DOHH2 (cell line): Measurements from ENCODE around the gene EIF1AD.

Experiments used
- H3F3A ChIP-seq: fragments of 200-600 bp; sonication (generic), shearing (Covaris generic); 2 replicates; pipeline ENCODE4 v1.6.0; 2016; ENCODE audit warnings: antibody characterized with exemption, mild to moderate bottlenecking; ENCODE audit not compliant: control insufficient read depth, insufficient read depth
- H3K27ac ChIP-seq: fragments of 200-600 bp; sonication (generic); 2 replicates; pipeline ENCODE4 v1.5.1; 2014; ENCODE audit warnings: low read depth, mild to moderate bottlenecking, low read length, moderate library complexity
- H3K27me3 ChIP-seq: fragments of 200-600 bp; sonication (generic); 2 replicates; pipeline ENCODE4 v1.6.1; 2014; ENCODE audit warnings: mild to moderate bottlenecking, low read length, mixed read lengths; ENCODE audit not compliant: control insufficient read depth
- H3K36me3 ChIP-seq: fragments of 200-600 bp; sonication (generic); 2 replicates; pipeline ENCODE4 v1.6.1; 2014; ENCODE audit warnings: mild to moderate bottlenecking, low read length, moderate library complexity, mixed read lengths; ENCODE audit not compliant: control insufficient read depth
- H3K4me1 ChIP-seq: fragments of 200-600 bp; sonication (generic); 2 replicates; pipeline ENCODE4 v1.6.1; 2014; ENCODE audit warnings: mild to moderate bottlenecking, low read length, mixed read lengths; ENCODE audit not compliant: control insufficient read depth
- H3K4me2 ChIP-seq: fragments of 200-600 bp; sonication (generic); 2 replicates; pipeline ENCODE4 v1.6.0; 2014; ENCODE audit warnings: mild to moderate bottlenecking, low read length, moderate library complexity
- H3K4me3 ChIP-seq: fragments of 200-600 bp; sonication (generic); 2 replicates; pipeline ENCODE4 v1.5.1; 2014; ENCODE audit warnings: mild to moderate bottlenecking, low read length, mixed read lengths
- H3K79me2 ChIP-seq: fragments of 200-600 bp; sonication (generic); 2 replicates; pipeline ENCODE4 v1.6.1; 2014; ENCODE audit warnings: mild to moderate bottlenecking, low read length, mixed read lengths; ENCODE audit not compliant: control insufficient read depth
- H3K9me2 ChIP-seq: fragments of 200-600 bp; sonication (generic); replicated peaks from 2 replicates; pipeline ENCODE4 v1.6.1; 2014; ENCODE audit warnings: mild to moderate bottlenecking, low read length, mixed read lengths; ENCODE audit not compliant: control insufficient read depth
- H3K9me3 ChIP-seq: fragments of 200-600 bp; sonication (generic); 2 replicates; pipeline ENCODE4 v1.6.1; 2014; ENCODE audit warnings: antibody characterized with exemption, low read length, mixed read lengths; ENCODE audit not compliant: control insufficient read depth, insufficient read depth
- H4K20me1 ChIP-seq: fragments of 200-600 bp; sonication (generic); 2 replicates; pipeline ENCODE4 v1.6.0; 2014; ENCODE audit warnings: low read depth, mild to moderate bottlenecking, antibody characterized with exemption, low read length, moderate library complexity; ENCODE audit not compliant: control insufficient read depth, insufficient read depth
- CTCF ChIP-seq: fragments of 200-600 bp; sonication (generic); IDR thresholded peaks from one replicate; pipeline ENCODE4 v1.5.1; 2014; ENCODE audit warnings: antibody characterized with exemption, mild to moderate bottlenecking, low read depth, low read length; ENCODE audit not compliant: poor library complexity, severe bottlenecking
- EZH2phosphoT487 ChIP-seq: fragments of 200-600 bp; sonication (generic); IDR thresholded peaks from 2 replicates; pipeline ENCODE4 v1.6.1; 2017; ENCODE audit warnings: borderline replicate concordance, mild to moderate bottlenecking, antibody characterized with exemption, low read length, moderate library complexity, mixed read lengths

Gene EIF1AD

GRCh38 chr11:66001942-66002647 is at the start of gene EIF1AD, which contains the start of gene BANF1:
EIF1AD (minus strand) TSS chr11:66002157; CDS start chr11:66000389, 1,768 bp downstream.
BANF1 (plus strand) TSS chr11:66002503; CDS start chr11:66003251, 748 bp downstream.
- Histone ChIP-seq H3K4me3 (peak within 1 kb of the TSS; percentile 99), H3K27ac (peak within 1 kb of the TSS; percentile 91), H3K79me2 (peaks cover 58% of the 10 kb centered on the region), H3K9me3 (no peaks in the 10 kb centered on the region), H3F3A (peaks cover 15% of the 10 kb centered on the region), H3K9me2 (no peaks in the 10 kb centered on the region), H4K20me1 (peaks cover 14% of the 10 kb centered on the region; the same call in 1 of the 2 replicates), H3K36me3 (peaks cover 70% of the 10 kb centered on the region), H3K27me3 (no peaks in the 10 kb centered on the region), H3K4me2 (peak within 1 kb of the TSS; percentile 86), H3K4me1 (peaks cover 14% of the 10 kb centered on the region)
- no peak for TF ChIP-seq CTCF

DNA sequence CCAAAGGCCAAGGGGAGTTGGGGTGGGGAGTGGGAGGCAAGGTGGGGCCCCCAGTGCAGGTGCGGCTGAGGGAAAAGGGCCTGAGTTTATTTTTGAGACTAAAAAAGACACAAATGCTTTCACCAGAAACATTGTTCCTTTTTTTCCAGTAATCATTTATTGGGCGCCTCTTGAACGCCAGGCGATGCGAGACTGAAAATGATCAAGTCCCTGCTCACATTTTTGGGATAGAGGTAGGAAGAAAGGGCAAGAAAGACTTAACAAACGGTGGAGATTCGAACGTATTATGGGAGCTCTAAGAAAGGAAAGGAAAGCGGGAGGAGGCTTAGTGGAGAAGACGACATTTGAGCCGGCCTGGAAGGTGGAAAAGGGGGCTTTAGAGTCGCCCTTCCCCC is 49.4 kb upstream of the EIF1AD start:
- peak overlapping the region; percentile 83 for H3K4me3 ChIP-seq
- no peak for TF ChIP-seq CTCF
- TF ChIP-seq EZH2phosphoT487, result no peak

GRCh38 chr11:66050581-66051231 is 48.7 kb upstream of the EIF1AD start:
- no peaks in the 10 kb centered on the region; the same call in 1 of the 2 replicates for H3K27me3 ChIP-seq
- 0 out of 2 replicates have a peak overlapping the region, but pooled peaks have one; percentile 39 for H3K27ac ChIP-seq
- peaks cover 33% of the 10 kb centered on the region for H3K36me3 ChIP-seq
- peak overlapping the region; percentile 83 for H3K4me3 ChIP-seq
- H3K9me3 ChIP-seq, result no peaks in the 10 kb centered on the region
- no peaks in the 10 kb centered on the region for H3K9me2 ChIP-seq
- peaks cover 40% of the 10 kb centered on the region for H3K79me2 ChIP-seq
- peaks cover 4% of the 10 kb centered on the region; the same call in 1 of the 2 replicates for H4K20me1 ChIP-seq
- peak overlapping the region; percentile 73 for H3K4me2 ChIP-seq
- TF ChIP-seq CTCF, result no peak
- TF ChIP-seq EZH2phosphoT487, result no peak
- H3K4me1 ChIP-seq, result peaks cover 25% of the 10 kb centered on the region
- H3F3A ChIP-seq, result no peaks in the 10 kb centered on the region

More for the DNA sequence above, 49.4 kb upstream of the EIF1AD start:
- Histone ChIP-seq H4K20me1 (peaks cover 4% of the 10 kb centered on the region; the same call in 1 of the 2 replicates), H3K27ac (peak overlapping the region; percentile 39; the same call in 1 of the 2 replicates), H3K79me2 (peaks cover 40% of the 10 kb centered on the region), H3F3A (no peaks in the 10 kb centered on the region), H3K9me3 (no peaks in the 10 kb centered on the region), H3K36me3 (peaks cover 40% of the 10 kb centered on the region), H3K4me2 (peak overlapping the region; percentile 73), H3K9me2 (no peaks in the 10 kb centered on the region), H3K27me3 (no peaks in the 10 kb centered on the region; the same call in 1 of the 2 replicates), H3K4me1 (peaks cover 25% of the 10 kb centered on the region)
